Measurements from ENCODE around the gene CDK17. TPM values are rescaled to one million over a fixed set of nuclear protein-coding genes. Genes with fewer than 3 reads are reported as not detected.

The CDK17 gene
- polyA plus RNA-seq, 1 of the 3 experiments (the other 2 are of a cell fraction), result 11.7 TPM

DNA sequence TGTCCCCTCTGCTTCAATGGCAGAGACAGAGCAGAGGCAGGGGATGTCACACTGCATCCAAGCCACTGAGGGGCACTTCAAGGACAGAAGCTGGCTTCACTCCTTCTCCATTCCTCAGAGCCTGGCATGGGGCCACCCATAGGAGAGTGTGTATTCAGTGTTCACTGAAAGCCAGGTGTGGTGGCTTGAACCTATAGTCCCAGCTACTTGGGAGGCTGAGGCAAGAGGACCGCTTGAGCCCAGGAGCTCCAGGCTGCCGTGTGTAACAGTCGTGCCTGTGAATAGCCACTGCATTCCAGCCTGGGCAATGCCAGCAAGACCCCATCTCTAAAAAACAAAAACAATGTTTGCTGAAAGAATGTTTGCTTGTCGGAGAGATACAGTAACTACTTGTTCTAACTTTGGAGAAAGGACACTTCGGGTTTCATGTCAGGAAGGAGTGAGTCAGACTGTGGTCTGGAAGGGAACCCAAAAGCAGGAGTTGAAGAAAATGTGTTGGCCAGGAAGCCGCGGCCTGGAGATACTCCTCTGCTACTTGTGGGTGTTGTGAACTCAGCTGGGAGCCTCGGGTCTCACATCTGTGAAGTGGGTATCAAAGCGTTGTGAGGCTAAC is 162.7 kb downstream of the CDK17 start:
- Histone ChIP-seq H3K36me3 (replicated peaks in 1 of 2; ENCODE audit: control insufficient read depth in 1 of 2, insufficient read depth in 2 of 2, low read length in 1 of 2) (peaks cover 4 to 14% of the 10 kb centered on the region in 2 experiments), H3K9me2 (no peaks in the 10 kb centered on the region), H3K9ac (peak overlapping the region; percentile 43), H4K20me1 (ENCODE audit: insufficient read depth) (peaks cover 94% of the 10 kb centered on the region), H3K4me3 (ENCODE audit: low read depth in 2 of 2, low read length in 1 of 2) (peak overlapping the region in 1 of 2 experiments; percentile 8; a peak in 1 of 4 replicates), H2AFZ (ENCODE audit: low read depth) (no peak overlapping the region), H3F3A (replicated peaks; ENCODE audit: insufficient read depth) (peaks cover 18% of the 10 kb centered on the region), H3K27me3 (ENCODE audit: insufficient read depth) (no peaks in the 10 kb centered on the region), H3K4me1 (ENCODE audit: control insufficient read depth in 1 of 2, insufficient read depth in 2 of 2, low read depth in 1 of 2, low read length in 1 of 2) (peaks cover 33 to 58% of the 10 kb centered on the region in 2 experiments), H3K27ac (ENCODE audit: low read depth in 2 of 2, low read length in 1 of 2) (peak overlapping the region; percentile 29 to 89; a peak in 3 of 4 replicates), H3K9me3 (no peaks in the 10 kb centered on the region), H3K79me2 (ENCODE audit: insufficient read depth) (peaks cover 90% of the 10 kb centered on the region), H3K4me2 (peak overlapping the region; percentile 68)
- ChIA-PET POLR2A (no interaction called here), CTCF (interaction anchor here (1.1 to 4.7 kb wide), 2 partner anchors 22 to 162 kb away, joined by 4 to 33 read pairs; partner anchors contain the start of gene CDK17)
- DNase-seq, result no peak
- WGBS (ENCODE audit: low lambda C conversion rate), result 31% methylated on average over 9 of the region's 9 CpGs
- TF ChIP-seq MXI1 (IDR thresholded peaks at IDR 0.05; ENCODE audit: low read depth, low read length), result no peak
- TF ChIP-seq TCF12 (IDR thresholded peaks at IDR 0.05), result peak; percentile 94
- 0 out of 2 replicates have a peak, but pooled peaks have one; percentile 26 for TF ChIP-seq ELF1 (IDR thresholded peaks at IDR 0.05)
- TF ChIP-seq, protein P1, sequence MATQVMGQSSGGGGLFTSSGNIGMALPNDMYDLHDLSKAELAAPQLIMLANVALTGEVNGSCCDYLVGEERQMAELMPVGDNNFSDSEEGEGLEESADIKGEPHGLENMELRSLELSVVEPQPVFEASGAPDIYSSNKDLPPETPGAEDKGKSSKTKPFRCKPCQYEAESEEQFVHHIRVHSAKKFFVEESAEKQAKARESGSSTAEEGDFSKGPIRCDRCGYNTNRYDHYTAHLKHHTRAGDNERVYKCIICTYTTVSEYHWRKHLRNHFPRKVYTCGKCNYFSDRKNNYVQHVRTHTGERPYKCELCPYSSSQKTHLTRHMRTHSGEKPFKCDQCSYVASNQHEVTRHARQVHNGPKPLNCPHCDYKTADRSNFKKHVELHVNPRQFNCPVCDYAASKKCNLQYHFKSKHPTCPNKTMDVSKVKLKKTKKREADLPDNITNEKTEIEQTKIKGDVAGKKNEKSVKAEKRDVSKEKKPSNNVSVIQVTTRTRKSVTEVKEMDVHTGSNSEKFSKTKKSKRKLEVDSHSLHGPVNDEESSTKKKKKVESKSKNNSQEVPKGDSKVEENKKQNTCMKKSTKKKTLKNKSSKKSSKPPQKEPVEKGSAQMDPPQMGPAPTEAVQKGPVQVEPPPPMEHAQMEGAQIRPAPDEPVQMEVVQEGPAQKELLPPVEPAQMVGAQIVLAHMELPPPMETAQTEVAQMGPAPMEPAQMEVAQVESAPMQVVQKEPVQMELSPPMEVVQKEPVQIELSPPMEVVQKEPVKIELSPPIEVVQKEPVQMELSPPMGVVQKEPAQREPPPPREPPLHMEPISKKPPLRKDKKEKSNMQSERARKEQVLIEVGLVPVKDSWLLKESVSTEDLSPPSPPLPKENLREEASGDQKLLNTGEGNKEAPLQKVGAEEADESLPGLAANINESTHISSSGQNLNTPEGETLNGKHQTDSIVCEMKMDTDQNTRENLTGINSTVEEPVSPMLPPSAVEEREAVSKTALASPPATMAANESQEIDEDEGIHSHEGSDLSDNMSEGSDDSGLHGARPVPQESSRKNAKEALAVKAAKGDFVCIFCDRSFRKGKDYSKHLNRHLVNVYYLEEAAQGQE (IDR thresholded peaks at IDR 0.05; ENCODE audit: low read depth, low read length), result no peak
- no peak for TF ChIP-seq RFX5 (IDR thresholded peaks at IDR 0.05; ENCODE audit: low read length)
- TF ChIP-seq NRF1 (IDR thresholded peaks at IDR 0.05; ENCODE audit: low read depth, low read length), result no peak
- TF ChIP-seq, protein P2, sequence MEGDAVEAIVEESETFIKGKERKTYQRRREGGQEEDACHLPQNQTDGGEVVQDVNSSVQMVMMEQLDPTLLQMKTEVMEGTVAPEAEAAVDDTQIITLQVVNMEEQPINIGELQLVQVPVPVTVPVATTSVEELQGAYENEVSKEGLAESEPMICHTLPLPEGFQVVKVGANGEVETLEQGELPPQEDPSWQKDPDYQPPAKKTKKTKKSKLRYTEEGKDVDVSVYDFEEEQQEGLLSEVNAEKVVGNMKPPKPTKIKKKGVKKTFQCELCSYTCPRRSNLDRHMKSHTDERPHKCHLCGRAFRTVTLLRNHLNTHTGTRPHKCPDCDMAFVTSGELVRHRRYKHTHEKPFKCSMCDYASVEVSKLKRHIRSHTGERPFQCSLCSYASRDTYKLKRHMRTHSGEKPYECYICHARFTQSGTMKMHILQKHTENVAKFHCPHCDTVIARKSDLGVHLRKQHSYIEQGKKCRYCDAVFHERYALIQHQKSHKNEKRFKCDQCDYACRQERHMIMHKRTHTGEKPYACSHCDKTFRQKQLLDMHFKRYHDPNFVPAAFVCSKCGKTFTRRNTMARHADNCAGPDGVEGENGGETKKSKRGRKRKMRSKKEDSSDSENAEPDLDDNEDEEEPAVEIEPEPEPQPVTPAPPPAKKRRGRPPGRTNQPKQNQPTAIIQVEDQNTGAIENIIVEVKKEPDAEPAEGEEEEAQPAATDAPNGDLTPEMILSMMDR (IDR thresholded peaks at IDR 0.05), result peak; percentile 10; the same call in 1 of the 2 replicates
- TF ChIP-seq CHD2 (IDR thresholded peaks at IDR 0.05; ENCODE audit: low read length, partially characterized antibody), result no peak
- TF ChIP-seq TAF1 (IDR thresholded peaks at IDR 0.05; ENCODE audit: borderline replicate concordance, low read depth, low read length), result no peak
- TF ChIP-seq, protein P3, sequence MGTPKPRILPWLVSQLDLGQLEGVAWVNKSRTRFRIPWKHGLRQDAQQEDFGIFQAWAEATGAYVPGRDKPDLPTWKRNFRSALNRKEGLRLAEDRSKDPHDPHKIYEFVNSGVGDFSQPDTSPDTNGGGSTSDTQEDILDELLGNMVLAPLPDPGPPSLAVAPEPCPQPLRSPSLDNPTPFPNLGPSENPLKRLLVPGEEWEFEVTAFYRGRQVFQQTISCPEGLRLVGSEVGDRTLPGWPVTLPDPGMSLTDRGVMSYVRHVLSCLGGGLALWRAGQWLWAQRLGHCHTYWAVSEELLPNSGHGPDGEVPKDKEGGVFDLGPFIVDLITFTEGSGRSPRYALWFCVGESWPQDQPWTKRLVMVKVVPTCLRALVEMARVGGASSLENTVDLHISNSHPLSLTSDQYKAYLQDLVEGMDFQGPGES (IDR thresholded peaks at IDR 0.05; ENCODE audit: low read depth, low read length), result no peak
- TF ChIP-seq FOXM1 (IDR thresholded peaks at IDR 0.05; ENCODE audit: low read depth), result no peak
- TF ChIP-seq, protein P4, sequence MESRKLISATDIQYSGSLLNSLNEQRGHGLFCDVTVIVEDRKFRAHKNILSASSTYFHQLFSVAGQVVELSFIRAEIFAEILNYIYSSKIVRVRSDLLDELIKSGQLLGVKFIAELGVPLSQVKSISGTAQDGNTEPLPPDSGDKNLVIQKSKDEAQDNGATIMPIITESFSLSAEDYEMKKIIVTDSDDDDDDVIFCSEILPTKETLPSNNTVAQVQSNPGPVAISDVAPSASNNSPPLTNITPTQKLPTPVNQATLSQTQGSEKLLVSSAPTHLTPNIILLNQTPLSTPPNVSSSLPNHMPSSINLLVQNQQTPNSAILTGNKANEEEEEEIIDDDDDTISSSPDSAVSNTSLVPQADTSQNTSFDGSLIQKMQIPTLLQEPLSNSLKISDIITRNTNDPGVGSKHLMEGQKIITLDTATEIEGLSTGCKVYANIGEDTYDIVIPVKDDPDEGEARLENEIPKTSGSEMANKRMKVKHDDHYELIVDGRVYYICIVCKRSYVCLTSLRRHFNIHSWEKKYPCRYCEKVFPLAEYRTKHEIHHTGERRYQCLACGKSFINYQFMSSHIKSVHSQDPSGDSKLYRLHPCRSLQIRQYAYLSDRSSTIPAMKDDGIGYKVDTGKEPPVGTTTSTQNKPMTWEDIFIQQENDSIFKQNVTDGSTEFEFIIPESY (IDR thresholded peaks at IDR 0.05; ENCODE audit: borderline replicate concordance, low read depth), result no peak
- TF ChIP-seq SIN3A (IDR thresholded peaks at IDR 0.05; ENCODE audit: borderline replicate concordance, low read depth, low read length), result no peak; the same call in 1 of the 2 replicates
- peak; percentile 86 for TF ChIP-seq JUND (IDR thresholded peaks at IDR 0.05)
- TF ChIP-seq MEF2A (IDR thresholded peaks at IDR 0.05; ENCODE audit: borderline replicate concordance, low read depth), result no peak
- TF ChIP-seq, protein P5, sequence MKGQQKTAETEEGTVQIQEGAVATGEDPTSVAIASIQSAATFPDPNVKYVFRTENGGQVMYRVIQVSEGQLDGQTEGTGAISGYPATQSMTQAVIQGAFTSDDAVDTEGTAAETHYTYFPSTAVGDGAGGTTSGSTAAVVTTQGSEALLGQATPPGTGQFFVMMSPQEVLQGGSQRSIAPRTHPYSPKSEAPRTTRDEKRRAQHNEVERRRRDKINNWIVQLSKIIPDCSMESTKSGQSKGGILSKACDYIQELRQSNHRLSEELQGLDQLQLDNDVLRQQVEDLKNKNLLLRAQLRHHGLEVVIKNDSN (IDR thresholded peaks at IDR 0.05; ENCODE audit: borderline replicate concordance, low read depth), result no peak
- peak in 1 of 2 experiments; percentile 69; a peak in 1 of 4 replicates for TF ChIP-seq EP300 (IDR thresholded peaks at IDR 0.05; ENCODE audit: borderline replicate concordance in 1 of 2, low read depth in 1 of 2, low read length in 1 of 2)
- TF ChIP-seq FOXJ3 (CRISPR knock-in tag; IDR thresholded peaks at IDR 0.05), result no peak
- peak; percentile 92 for TF ChIP-seq FOSL2 (IDR thresholded peaks at IDR 0.05; ENCODE audit: borderline replicate concordance, low read depth)
- TF ChIP-seq POLR2AphosphoS5 (IDR thresholded peaks at IDR 0.05; ENCODE audit: low read depth, low read length), result peak; percentile 51; the same call in 1 of the 2 replicates
- no peak for TF ChIP-seq RAD21 (IDR thresholded peaks at IDR 0.05; ENCODE audit: low read length)
- TF ChIP-seq, protein P6, sequence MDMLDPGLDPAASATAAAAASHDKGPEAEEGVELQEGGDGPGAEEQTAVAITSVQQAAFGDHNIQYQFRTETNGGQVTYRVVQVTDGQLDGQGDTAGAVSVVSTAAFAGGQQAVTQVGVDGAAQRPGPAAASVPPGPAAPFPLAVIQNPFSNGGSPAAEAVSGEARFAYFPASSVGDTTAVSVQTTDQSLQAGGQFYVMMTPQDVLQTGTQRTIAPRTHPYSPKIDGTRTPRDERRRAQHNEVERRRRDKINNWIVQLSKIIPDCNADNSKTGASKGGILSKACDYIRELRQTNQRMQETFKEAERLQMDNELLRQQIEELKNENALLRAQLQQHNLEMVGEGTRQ (IDR thresholded peaks at IDR 0.05; ENCODE audit: borderline replicate concordance, low read depth, low read length), result no peak
